Transverse colon (tissue), 4 donors: ENCODE results near the gene COMP.

Source experiments
- EP300 ChIP-seq: sonication (generic); formaldehyde crosslinking; IDR thresholded peaks from one replicate; pipeline ENCODE4 v1.6.1; 2017; ENCODE audit warnings: antibody characterized with exemption, low read depth
- POLR2A ChIP-seq: fragments of 450-650 bp; IDR thresholded peaks from one replicate; pipeline ENCODE4 v1.6.1; 2016; ENCODE audit warnings: antibody characterized with exemption, mild to moderate bottlenecking, moderate library complexity
- POLR2AphosphoS5 ChIP-seq, 3 donors: sonication (generic); formaldehyde crosslinking; IDR thresholded peaks; one replicate each; pipeline ENCODE4 v1.6.1; 2016; ENCODE audit warnings: antibody characterized with exemption in 3 of 3
- TF ChIP-seq, protein P1 (sequence below), 5 experiments: fragments of 200-600 bp in 3 of 5; fragments of 450-650 bp in 2 of 5; sonication (generic) in 3 of 5; IDR thresholded peaks; 1 replicate in 2 of 5; 2 replicates in 3 of 5; pipeline ENCODE4 v1.5.1; 2016 to 2017; ENCODE audit warnings: antibody characterized with exemption in 5 of 5, inconsistent platforms in 3 of 5, mild to moderate bottlenecking in 2 of 5, moderate library complexity in 1 of 5

DNA sequence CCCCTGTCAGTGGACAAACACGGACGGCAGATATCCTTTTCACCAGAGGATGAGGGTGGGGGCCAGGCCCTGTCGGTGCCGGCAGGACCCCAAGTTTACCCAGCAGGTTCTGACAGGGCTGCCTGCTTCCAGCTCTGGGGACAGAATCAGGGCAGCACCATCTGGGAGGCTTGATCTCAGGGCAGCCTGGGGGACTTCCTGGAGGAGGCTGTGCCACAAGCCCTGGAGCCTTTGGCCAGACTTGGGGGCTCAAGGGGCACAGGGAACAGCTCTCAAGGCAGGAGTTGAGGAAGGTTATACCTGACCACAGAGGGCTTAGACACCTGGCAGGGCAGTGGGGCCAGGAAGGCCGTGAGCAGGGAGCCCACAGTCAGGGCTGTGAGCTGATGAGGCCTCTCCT, 45.2 kb downstream of the COMP start:
- TF ChIP-seq, protein P1, sequence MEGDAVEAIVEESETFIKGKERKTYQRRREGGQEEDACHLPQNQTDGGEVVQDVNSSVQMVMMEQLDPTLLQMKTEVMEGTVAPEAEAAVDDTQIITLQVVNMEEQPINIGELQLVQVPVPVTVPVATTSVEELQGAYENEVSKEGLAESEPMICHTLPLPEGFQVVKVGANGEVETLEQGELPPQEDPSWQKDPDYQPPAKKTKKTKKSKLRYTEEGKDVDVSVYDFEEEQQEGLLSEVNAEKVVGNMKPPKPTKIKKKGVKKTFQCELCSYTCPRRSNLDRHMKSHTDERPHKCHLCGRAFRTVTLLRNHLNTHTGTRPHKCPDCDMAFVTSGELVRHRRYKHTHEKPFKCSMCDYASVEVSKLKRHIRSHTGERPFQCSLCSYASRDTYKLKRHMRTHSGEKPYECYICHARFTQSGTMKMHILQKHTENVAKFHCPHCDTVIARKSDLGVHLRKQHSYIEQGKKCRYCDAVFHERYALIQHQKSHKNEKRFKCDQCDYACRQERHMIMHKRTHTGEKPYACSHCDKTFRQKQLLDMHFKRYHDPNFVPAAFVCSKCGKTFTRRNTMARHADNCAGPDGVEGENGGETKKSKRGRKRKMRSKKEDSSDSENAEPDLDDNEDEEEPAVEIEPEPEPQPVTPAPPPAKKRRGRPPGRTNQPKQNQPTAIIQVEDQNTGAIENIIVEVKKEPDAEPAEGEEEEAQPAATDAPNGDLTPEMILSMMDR (IDR thresholded peaks at IDR 0.05): no peak
- TF ChIP-seq EP300 (no peak), POLR2A (no peak), POLR2AphosphoS5 (IDR thresholded peaks at IDR 0.05) (no peak)
